Pons (tissue), 1 donor: Measurements from ENCODE around the gene ZNF525.
"Not testable (repeated sequence)": the region's sequence is repeated elsewhere in the genome, so short reads cannot be mapped to it uniquely, and the experiment has no call there.

Experiments used
- DNase-seq: peaks from one replicate; pipeline ENCODE4 v3.0.0-alpha.2; 2016; ENCODE audit warnings: low spot score

Gene ZNF525

GRCh38 chr19:53395840-53396524 lies 30.5 kb downstream of the ZNF525 start:
- DNase-seq: not testable (repeated sequence)

DNA sequence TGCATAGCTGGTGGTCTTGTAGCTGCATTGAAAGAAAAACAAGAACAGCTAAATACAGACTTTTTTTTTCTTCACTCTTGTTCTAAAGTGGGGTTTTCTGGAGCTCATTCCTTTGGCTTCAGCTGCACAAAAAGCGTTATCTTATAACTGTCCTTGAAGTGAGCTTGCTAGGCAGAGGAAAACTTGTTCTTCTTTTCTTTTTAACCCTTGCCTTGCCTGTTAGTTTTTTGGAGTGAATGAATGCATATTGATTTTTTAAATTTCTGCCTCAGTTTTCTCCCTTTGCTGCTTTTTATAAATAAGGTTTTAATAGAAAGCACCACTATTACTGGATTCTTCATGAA lies 31.0 kb downstream of the ZNF525 start:
- no peak for DNase-seq

- DNase-seq: not testable (repeated sequence)
Measured at GRCh38 chr19:53397918-53398317, 32.4 kb downstream of the ZNF525 start.

DNA sequence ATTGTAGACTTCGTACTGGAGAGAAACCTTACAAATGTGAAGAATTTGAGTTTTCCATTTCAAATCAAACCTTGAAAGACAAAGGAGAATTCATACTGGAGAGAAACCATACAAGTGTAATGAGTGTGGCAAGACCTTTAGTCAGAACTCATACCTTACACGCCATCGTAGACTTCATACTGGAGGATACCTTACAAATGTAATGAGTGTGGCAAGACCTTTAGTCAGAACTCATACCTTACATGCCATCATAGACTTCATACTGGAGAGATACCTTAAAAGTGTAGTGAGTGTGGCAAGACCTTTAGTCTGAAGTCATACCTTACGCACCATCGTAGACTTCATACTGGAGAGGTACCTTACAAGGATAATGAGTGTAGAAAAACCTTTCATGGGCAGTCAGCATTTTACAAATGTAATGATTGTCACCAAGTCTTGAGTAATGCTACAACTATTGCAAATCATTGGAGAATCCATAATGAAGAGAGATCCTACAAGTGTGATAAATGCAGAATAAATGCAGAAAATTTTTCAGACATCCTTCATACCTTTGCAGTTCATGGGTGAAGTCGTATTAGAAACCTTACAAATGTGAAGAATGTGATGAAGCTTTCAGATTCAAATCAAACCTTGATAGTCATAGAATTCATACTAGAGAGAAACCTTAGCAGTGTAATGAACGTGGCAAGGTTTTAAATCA lies 44.1 kb downstream of the ZNF525 start:
- no peak for DNase-seq

- not testable (repeated sequence) for DNase-seq
Measured at GRCh38 chr19:53420520-53421315, 55.2 kb downstream of the ZNF525 start.

DNA sequence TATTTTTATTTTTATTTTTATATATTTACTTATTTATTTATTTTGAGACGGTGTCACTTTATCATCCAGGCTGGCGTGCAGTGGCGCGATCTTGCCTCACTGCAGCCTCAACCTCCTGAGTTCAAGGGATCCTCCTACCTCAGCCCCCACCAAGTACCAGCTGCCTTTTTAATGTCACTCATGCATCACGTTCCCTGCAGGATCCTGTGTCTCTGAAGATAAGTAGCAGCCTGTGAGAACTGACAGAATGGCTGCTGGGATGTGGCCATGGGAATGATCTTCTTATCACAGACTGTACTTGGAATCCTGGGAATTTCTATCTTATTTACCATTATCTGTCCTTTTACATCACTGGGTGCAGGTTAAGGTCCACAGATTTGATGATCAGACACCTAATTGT lies 57.0 kb downstream of the ZNF525 start:
- DNase-seq: no peak

DNA sequence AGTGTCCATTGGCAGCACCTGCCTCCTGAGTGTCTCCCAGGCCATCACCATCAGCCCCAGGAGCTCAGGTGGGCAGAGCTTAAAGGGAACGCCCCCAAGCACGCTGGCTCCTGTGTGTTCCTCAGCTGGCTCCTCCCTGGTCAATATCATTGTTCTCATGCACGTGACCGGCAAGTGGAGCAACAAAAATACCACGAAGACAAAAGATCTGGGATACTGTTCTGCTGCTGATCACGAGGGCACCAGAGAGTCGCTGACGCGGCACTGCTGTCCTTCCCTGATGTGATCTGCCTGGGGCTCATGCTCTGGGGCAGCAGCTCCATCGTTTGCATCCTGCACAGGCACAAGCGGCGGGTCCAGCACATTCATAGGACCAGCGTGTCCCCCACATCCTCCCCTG lies 57.6 kb downstream of the ZNF525 start:
- DNase-seq: not testable (repeated sequence)

GRCh38 chr19:53423680-53424079 lies 58.2 kb downstream of the ZNF525 start:
- not testable (repeated sequence) for DNase-seq

DNA sequence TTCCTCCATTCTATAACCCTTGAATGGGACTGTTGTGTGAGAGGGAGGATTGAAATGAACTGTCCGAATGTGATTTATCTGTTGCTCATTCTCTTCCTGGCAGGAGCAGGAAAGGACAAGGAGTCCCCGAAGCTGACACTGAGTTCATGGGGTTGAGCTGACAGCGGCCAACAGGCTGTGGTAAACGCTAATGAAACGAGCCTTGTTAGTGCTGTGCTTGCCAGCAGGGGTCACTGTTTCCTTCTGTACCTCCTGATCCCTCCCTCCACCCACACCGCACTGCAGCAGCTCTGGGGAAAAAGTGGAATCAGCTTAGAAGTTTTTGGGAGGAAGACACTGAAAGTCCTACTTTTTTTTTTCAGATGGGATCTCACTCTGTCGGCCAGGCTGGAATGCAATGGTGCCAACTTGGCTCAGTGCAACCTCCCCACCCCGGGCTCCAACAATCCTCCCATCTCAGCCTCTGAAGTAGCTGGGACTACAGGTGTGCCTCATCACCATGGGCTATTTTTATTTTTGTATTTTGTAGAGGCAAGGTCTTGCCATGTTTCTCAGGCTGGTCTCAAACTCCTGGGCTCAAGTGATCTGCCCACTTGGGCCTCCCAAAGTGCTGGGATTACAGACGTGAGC lies 59.6 kb downstream of the ZNF525 start:
- DNase-seq: peak; percentile 79

DNA sequence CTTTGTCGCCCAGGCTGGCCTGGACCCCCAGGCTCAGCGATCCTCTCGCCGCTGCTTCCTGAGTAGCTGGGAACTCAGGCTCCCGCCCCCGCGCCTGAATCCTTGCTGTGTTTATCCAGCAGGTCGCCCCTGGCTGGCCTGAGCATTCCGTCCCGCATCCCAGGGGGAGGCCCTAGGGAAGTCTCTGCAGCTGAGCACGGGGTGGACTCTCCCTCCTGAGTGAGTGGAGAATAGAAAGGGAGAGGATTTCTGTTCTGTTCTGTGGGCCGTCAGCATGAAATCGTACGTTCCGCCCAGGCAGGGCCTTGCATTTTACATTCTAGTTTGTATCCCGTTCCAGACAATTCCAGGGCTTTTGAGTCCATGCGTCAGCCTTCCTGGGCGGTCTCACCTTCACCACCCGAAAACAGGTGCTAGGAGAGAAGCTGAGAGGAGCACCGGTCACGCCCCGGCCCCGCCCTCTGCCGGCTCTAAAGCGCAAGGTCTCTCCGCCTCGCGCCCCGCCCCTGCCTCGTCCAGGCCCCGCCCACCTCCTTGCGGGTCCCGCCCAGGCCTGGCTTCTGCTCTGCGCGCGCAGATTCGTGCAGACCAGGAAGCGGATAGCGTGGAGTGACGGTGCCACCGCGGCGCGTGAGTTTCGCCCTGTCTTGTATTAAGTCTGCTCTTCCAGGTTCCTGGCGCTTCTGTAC lies 66.0 kb downstream of the ZNF525 start, which contains the start of gene ZNF761:
Gene ZNF761 (plus strand): TSS at position 586 of the 689 bp plus-strand sequence. CDS start 15,285 bp downstream, outside the sequence.
- peak; percentile 87 for DNase-seq

DNA sequence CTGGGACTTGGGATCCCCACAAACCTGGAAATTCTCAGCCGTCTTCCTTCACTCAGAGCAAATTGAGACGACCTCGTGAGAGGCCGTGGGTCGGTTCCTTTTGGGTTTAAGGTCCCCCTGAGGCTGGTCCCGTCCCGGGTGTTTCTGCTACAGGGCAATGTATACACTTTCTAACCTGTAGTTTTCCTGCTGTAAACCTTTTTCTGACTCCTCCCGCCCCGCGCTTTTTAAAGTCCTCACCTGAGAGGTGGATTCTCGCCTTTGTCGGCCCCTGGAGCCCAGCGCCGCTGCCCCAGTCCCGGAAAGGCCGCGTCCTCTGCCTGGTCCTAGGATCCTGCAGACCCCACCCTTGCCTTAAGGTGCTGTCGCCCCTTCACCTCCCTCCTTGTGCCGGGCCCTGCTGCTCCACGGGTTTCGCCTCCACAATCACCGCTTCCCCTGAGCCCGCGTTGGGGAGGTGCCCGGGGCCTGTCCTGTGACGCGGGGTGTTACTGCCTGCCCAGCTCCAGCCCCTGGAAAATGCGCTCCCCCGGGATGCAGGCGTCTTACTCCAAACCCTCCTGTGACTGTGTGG lies 66.7 kb downstream of the ZNF525 start:
- DNase-seq: no peak
